OCI-LY7 (cell line): ENCODE data around the gene CREB5.

Source experiments
- CTCF ChIP-seq: fragments of 200-600 bp; sonication (generic); conservative IDR thresholded peaks from 2 replicates; pipeline ENCODE4 v1.5.1; 2014; ENCODE audit warnings: mild to moderate bottlenecking, antibody characterized with exemption, low read length, moderate library complexity, mixed read lengths
- EZH2phosphoT487 ChIP-seq: fragments of 200-600 bp; sonication (generic); IDR thresholded peaks from 2 replicates; pipeline ENCODE4 v1.6.1; 2018; ENCODE audit warnings: low read depth, borderline replicate concordance, mild to moderate bottlenecking, mixed run types, antibody characterized with exemption, low read length, moderate library complexity, mixed read lengths

GRCh38 chr7:28446131-28446530, 33.8 kb downstream of the CREB5 start:
- no peak for TF ChIP-seq EZH2phosphoT487
- no peak for TF ChIP-seq CTCF
